GM19240 (cell line): ENCODE measurements around the gene ABRACL.

Experiments used
- DNase-seq: peaks from one replicate; pipeline ENCODE4 v3.0.0; 2011; ENCODE audit warnings: low spot score; ENCODE audit not compliant: insufficient read length

Gene ABRACL

DNA sequence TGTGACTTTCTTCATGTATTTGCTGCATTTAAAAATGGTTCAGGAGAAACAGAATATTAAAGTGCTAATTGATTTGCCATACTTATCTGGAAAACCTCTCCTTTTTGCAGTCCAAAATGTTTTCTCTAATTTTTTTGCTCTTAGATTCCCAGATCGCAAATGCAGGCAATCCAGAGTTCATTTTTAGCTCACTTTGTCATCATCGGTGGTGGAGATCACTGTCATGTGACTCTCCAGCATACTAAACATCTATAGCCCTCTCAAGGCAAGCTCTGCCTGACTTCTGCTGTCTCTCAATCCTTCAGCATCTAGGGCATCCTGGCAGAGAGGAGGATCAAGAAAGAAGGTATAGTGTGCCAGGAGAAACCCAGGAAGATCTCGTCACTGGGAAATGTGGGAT, 24.8 kb downstream of the ABRACL start:
- no peak for DNase-seq

DNA sequence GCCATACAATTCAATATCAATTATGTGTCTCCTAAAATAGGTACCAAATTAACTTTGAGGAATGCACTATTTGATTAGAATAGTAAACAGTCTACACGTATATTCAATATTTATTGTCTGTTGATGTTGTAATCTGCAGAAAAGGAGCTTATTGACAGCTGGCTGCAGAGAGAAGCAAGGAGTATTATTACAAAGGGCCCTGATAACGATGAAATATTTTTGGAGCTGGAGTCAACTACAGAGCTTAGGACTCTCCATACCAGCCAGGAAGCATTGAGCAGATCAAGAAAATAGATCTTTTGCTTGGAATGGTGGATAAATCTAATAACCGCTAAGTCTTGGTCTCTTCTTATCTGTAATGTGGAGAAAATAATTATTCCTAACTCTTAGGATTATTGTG, 25.5 kb downstream of the ABRACL start:
- DNase-seq: no peak

- DNase-seq: no peak
These were observed 27.2 kb downstream of the ABRACL start for GRCh38 chr6:139055709-139056108.

DNA sequence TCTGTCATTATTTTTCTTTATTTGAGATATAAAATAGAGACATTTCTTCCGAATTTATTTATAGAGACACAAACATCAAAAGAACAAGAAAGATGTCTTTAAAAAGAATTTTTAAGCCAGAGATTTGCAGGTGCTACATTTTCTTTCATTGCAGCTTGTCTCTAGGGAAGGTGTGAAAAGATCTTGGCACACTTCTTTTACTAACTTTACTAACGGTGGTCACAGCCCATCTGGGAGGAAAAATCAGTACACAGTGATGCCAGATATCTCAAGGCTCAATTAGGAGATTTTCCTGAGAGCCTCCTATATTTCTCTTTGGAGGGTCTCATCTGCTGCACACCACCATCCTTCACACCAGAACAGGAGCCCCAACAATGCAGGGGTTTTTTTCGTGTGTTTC, 29.5 kb downstream of the ABRACL start:
- no peak for DNase-seq

DNA sequence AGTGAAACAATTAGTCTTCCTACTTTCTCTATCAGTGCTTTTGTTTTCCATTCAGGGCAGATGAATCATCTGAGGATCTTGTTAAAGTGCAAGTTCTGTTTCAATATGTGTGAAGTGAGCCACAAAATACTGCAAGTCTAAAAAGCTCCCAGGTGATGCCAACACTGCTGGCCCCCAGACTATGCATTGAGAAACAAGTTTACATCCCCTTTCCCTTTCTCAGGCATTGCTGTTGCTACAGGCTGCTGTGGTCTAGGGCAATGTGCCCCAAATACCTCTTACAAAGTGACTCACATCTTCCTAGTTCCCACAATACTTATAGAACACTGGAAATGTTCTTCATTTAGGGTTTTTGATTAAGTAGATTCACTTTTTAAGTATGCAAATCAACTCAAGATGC, 31.8 kb downstream of the ABRACL start:
- DNase-seq: no peak

- no peak for DNase-seq
These were observed 34.5 kb downstream of the ABRACL start for GRCh38 chr6:139062932-139063646.

GRCh38 chr6:139064981-139065665, 36.6 kb downstream of the ABRACL start:
- DNase-seq: no peak

GRCh38 chr6:139066080-139066479, 37.5 kb downstream of the ABRACL start:
- DNase-seq: no peak

- no peak for DNase-seq
These were observed 40.3 kb downstream of the ABRACL start for GRCh38 chr6:139068846-139069245.

DNA sequence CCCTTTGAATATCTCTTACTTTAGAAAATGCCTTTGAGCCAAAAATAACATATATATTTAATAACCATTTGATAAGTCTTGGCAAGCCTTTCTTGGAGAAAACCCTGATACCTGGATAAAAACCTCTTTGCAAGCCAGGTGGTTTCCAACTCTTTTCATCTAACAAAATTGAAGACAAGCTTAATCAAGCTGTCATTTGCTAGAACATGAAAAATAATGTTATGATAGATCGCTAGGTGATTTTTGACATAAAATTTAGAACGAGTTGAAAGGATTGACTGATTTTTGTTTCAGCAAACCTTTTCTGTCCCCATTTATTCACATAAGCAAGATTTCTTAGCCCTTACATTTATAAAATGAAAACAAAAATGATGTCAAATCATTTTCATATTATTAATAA, 44.6 kb downstream of the ABRACL start:
- DNase-seq: no peak

- no peak for DNase-seq
These were observed 50.5 kb downstream of the ABRACL start for GRCh38 chr6:139079018-139079417.

GRCh38 chr6:139080255-139080920, 51.8 kb downstream of the ABRACL start:
- DNase-seq: no peak

DNA sequence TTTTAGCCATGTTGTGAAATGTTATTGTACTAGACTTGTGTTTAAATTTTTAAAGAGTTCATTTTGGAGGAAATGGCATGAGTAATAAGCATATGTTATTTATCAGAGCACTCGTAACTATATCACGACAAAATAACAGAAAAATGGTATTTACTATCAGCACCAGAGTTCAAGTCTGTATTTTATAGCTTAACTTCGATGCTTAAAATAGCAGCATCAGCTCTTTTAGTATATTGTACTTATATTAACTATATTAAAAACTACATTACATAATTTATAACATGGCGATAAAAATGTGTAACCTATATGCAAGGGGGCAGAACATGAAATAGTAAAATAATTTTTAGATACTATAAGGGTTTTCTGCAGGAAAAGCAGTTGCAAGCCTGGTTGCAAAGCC, 52.9 kb downstream of the ABRACL start:
- no peak for DNase-seq

DNA sequence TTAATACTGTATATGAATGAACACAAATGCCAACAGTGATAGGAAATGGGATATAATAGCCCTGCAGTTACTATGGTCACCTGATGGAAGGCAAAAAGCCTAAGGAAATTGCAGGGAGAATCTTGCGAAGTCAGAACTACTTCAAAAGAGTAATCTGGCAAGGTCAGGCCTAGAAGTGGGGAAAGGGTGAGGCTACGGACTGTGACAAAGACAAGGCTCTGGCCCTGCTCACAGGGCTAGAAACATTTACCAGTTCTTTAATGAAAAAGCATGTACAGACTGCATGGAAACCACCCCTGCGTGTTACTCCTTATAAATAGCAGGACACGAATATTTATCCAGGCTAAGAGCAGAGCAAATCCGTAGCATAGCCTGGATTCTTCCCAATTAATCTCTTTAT, 53.8 kb downstream of the ABRACL start:
- DNase-seq: no peak

GRCh38 chr6:139091826-139092225, 63.3 kb downstream of the ABRACL start:
- no peak for DNase-seq
